ENCODE data around the gene DDX51. TPM values are rescaled to one million over a fixed set of nuclear protein-coding genes. Genes with fewer than 3 reads are reported as not detected.
"Not testable (repeated sequence)": the region's sequence is repeated elsewhere in the genome, so short reads cannot be mapped to it uniquely, and the experiment has no call there.

Gene DDX51
- total RNA-seq, 1 donor from 2014 or later, result 9.6 TPM

DNA sequence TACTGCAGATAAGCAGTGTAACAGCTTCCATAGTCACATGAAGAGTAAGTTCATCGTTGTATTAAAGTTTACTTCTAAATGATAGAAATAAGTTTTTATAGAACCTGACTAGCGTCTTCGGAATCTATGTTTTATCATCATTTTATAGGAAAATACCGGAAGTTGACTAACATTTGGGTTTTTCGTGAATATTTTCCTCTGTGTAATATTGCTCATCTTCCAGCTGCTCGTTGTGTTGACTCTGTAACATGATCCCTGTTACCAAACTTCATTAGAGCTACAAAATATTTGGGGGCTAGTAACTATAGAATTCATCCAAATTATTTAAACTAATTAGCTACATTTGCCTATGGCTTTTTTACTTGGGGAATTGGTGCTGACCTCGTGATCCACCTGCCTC lies 37.2 kb downstream of the DDX51 start:
- Mint-ChIP-seq H3K4me1 (ENCODE audit: low read depth) (peaks cover 9% of the 10 kb centered on the region), H3K4me3 (ENCODE audit: unreplicated experiment) (no peak overlapping the region), H3K27me3 (ENCODE audit: low read depth) (no peaks in the 10 kb centered on the region), H3K9me3 (ENCODE audit: low read depth) (no peaks in the 10 kb centered on the region), H3K36me3 (ENCODE audit: low read depth) (peaks cover 28% of the 10 kb centered on the region), H3K27ac (ENCODE audit: unreplicated experiment) (no peak overlapping the region)
- TF ChIP-seq, protein P1, sequence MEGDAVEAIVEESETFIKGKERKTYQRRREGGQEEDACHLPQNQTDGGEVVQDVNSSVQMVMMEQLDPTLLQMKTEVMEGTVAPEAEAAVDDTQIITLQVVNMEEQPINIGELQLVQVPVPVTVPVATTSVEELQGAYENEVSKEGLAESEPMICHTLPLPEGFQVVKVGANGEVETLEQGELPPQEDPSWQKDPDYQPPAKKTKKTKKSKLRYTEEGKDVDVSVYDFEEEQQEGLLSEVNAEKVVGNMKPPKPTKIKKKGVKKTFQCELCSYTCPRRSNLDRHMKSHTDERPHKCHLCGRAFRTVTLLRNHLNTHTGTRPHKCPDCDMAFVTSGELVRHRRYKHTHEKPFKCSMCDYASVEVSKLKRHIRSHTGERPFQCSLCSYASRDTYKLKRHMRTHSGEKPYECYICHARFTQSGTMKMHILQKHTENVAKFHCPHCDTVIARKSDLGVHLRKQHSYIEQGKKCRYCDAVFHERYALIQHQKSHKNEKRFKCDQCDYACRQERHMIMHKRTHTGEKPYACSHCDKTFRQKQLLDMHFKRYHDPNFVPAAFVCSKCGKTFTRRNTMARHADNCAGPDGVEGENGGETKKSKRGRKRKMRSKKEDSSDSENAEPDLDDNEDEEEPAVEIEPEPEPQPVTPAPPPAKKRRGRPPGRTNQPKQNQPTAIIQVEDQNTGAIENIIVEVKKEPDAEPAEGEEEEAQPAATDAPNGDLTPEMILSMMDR (IDR thresholded peaks at IDR 0.05), result no peak
- DNase-seq (ENCODE audit: low spot score), result no peak

DNA sequence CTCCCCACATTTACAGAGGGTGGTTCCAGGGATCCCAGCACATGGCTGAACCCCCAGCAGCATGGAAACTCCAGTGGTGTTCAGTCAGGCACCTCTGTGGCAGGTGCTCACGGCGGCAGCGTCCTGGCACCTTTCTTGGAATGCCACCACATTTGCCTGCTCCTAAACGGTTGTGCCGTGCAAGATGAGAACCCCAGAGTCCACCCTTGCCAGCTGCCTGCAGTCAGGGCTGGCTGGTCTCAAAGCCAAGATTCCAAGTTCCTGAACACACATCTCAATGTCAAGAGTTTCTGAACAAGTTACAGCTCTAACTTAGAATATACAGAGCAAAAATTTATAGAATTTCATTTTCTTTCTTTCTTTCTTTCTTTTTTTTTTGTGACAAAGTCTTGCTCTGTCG lies 38.7 kb downstream of the DDX51 start:
- no peaks in the 10 kb centered on the region for H3K9me3 Mint-ChIP-seq (ENCODE audit: low read depth)

DNA sequence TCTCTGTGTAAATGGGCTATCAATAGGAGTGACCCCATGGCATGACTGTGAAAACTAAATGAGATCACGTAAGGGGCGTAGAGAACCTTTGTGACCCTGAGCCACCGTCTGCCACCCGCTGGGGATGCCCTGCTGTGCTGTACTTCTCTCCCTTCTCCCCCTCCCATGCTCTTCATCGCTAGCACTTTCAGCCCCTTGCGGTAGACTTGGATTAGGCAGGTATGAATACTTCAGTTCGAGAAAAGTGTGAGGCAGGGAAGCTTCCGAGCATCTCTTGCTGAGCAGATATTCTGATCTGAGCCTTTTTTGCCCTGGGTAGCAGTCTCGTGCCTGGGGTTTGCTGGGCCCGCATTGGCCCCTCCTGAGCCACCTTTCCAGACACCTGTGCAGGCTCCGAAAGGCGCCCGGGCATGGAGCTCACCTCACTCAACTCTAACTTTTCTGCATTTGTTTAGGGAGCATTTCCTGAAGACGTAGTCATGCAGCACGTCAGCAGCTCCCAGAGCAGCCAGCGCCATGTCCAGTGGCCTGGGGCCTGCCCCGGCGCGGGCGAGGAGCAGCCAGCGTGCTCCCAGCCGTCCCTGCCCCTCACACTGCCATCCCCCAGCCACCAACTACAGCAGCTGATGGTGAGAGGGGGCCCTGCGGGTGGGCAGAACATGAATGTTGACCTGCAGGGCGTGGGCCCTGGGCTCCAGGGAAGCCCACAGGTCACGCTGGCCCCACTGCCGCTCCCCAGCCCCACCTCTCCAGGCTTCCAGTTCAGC lies 40.4 kb downstream of the DDX51 start:
- Mint-ChIP-seq H3K36me3 (ENCODE audit: low read depth) (peaks cover 19% of the 10 kb centered on the region), H3K4me3 (ENCODE audit: unreplicated experiment) (no peak overlapping the region), H3K9me3 (ENCODE audit: low read depth) (no peaks in the 10 kb centered on the region), H3K27me3 (ENCODE audit: low read depth) (no peaks in the 10 kb centered on the region), H3K4me1 (ENCODE audit: low read depth) (peaks cover 9% of the 10 kb centered on the region), H3K27ac (ENCODE audit: unreplicated experiment) (no peak overlapping the region)
- TF ChIP-seq, protein P1 (IDR thresholded peaks at IDR 0.05), result no peak
- no peak for DNase-seq (ENCODE audit: low spot score)

More for the DNA sequence above, 38.7 kb downstream of the DDX51 start:
- Mint-ChIP-seq H3K4me3 (ENCODE audit: unreplicated experiment) (no peak overlapping the region), H3K36me3 (ENCODE audit: low read depth) (peaks cover 23% of the 10 kb centered on the region), H3K27me3 (ENCODE audit: low read depth) (no peaks in the 10 kb centered on the region), H3K27ac (ENCODE audit: unreplicated experiment) (no peak overlapping the region), H3K4me1 (ENCODE audit: low read depth) (peaks cover 9% of the 10 kb centered on the region)
- DNase-seq (ENCODE audit: low spot score), result no peak
- TF ChIP-seq, protein P1 (IDR thresholded peaks at IDR 0.05), result no peak

DNA sequence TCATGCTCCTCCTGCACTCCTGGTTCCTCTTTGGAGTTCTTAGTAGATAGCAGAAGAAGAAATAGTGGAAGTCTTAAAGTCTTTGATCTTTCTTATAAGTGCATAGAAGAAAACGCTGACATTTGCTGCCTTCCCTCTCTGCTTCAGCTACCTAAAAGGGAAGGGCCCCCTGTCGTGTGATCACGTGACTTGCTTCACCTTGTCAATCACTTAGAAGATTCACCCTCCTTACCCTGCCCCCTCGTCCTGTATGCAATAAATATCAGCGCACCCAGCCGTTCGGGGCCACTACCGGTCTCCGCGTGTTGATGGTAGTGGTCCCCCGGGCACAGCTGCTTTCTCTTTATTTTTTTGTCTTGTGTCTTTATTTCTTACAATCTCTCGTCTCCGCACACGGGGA lies 41.0 kb downstream of the DDX51 start:
- H3K9me3 Mint-ChIP-seq (ENCODE audit: low read depth); H3K27ac Mint-ChIP-seq (ENCODE audit: unreplicated experiment); DNase-seq (ENCODE audit: low spot score); H3K4me3 Mint-ChIP-seq (ENCODE audit: unreplicated experiment); H3K27me3 Mint-ChIP-seq (ENCODE audit: low read depth); H3K4me1 Mint-ChIP-seq (ENCODE audit: low read depth): not testable (repeated sequence)
- H3K36me3 Mint-ChIP-seq (ENCODE audit: low read depth), result peaks cover 18% of the 10 kb centered on the region

DNA sequence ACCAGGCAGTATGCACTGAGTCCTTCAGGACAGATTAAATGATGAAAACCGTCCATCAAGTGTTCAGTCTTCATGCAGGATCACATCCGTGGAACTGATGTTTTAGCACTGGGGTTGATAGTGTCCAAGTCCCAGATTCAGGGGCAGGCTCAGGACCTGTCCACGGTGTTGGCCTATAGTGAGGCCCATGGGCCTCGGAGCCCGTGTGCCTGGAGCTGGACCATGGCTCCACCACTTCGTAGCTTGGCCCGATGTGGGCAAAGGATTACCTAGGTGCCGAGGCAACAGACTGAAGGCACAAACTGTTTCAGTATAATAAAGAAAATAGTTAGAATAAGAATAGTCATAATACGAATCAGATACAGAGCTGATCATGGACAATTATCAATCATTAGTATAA lies 41.8 kb downstream of the DDX51 start:
- TF ChIP-seq, protein P1 (IDR thresholded peaks at IDR 0.05), result no peak
- Mint-ChIP-seq H3K36me3 (ENCODE audit: low read depth) (peaks cover 18% of the 10 kb centered on the region), H3K9me3 (ENCODE audit: low read depth) (no peaks in the 10 kb centered on the region), H3K27me3 (ENCODE audit: low read depth) (no peaks in the 10 kb centered on the region), H3K4me3 (ENCODE audit: unreplicated experiment) (no peak overlapping the region), H3K27ac (ENCODE audit: unreplicated experiment) (no peak overlapping the region), H3K4me1 (ENCODE audit: low read depth) (peaks cover 5% of the 10 kb centered on the region)
- no peak for DNase-seq (ENCODE audit: low spot score)
